Measurements from ENCODE around the gene PFDN2. TPM values are rescaled to one million over a fixed set of nuclear protein-coding genes. Genes with fewer than 3 reads are reported as not detected.

The PFDN2 gene
- total and polyA plus RNA-seq, 10 of the 15 experiments (the other 5 are each of a cell fraction or from before 2014, with no cell fraction given): 30.0 to 141 (median 80.5) TPM

- H3K4me2 ChIP-seq (ENCODE audit: control insufficient read depth, insufficient read depth): no peak overlapping the region
- no peak overlapping the region for H3K27ac ChIP-seq (ENCODE audit: control insufficient read depth, insufficient read depth)
- SMC1A ChIA-PET (ENCODE audit: uncharacterized antibody, unreplicated experiment): interaction anchor here (1.0 kb wide), 1 partner anchor 92 kb away, joined by 3 read pairs; no protein-coding TSS in a partner anchor
- no peaks in the 10 kb centered on the region for H3K9me3 ChIP-seq (replicated peaks; ENCODE audit: control insufficient read depth, insufficient read depth, low read length)
- no peaks in the 10 kb centered on the region for H3K36me3 ChIP-seq (ENCODE audit: control insufficient read depth in 2 of 2, insufficient read depth in 2 of 2, low read length in 1 of 2)
- no peaks in the 10 kb centered on the region for H4K20me1 ChIP-seq (ENCODE audit: control insufficient read depth, insufficient read depth)
- DNase-seq (ENCODE audit: low read depth, low spot score) (no peak), ATAC-seq (no peak), FAIRE-seq (no peak)
- no peak overlapping the region for H3K4me3 ChIP-seq
- H3K27me3 ChIP-seq (replicated peaks in 1 of 2; ENCODE audit: control insufficient read depth in 2 of 2, insufficient read depth in 2 of 2, low read length in 1 of 2): no peaks in the 10 kb centered on the region
- RAD21 ChIA-PET (ENCODE audit: unreplicated experiment): interaction anchor here (1.0 kb wide), 1 partner anchor 8 kb away, joined by 3 read pairs; no protein-coding TSS in a partner anchor
- H2AFZ ChIP-seq (ENCODE audit: control insufficient read depth, low read depth, low read length): no peak overlapping the region
- TF ChIP-seq MEF2A (IDR thresholded peaks at IDR 0.05; ENCODE audit: insufficient read depth, low read depth, low read length): no peak
- no peak for TF ChIP-seq HDGF (IDR thresholded peaks at IDR 0.05)
- no peak for TF ChIP-seq IRF5 (IDR thresholded peaks at IDR 0.05; ENCODE audit: borderline replicate concordance)
- TF ChIP-seq DPF2 (IDR thresholded peaks at IDR 0.05): no peak
- TF ChIP-seq CEBPZ (IDR thresholded peaks at IDR 0.05; ENCODE audit: low read depth, low read length): no peak
- no peak for TF ChIP-seq RELB (IDR thresholded peaks at IDR 0.05; ENCODE audit: low read depth)
- POLR2A ChIA-PET: no interaction called here
- H3K4me1 ChIP-seq (ENCODE audit: control insufficient read depth, insufficient read depth, low read length): peaks cover 9% of the 10 kb centered on the region
- BruUV-seq (replicated peaks): no TSS peak
- CTCF ChIA-PET: interaction anchor here (1.0 to 1.4 kb wide), 2 partner anchors 17 to 19 kb away, joined by 3 to 4 read pairs; partner anchors contain the start of gene ARHGAP30
- 14% methylated on average over 3 of the region's 3 CpGs for WGBS (ENCODE audit: insufficient coverage, insufficient replicate concordance, low lambda C conversion rate, missing lambda C conversion rate)
- no peaks in the 10 kb centered on the region for H3K79me2 ChIP-seq (ENCODE audit: control insufficient read depth, insufficient read depth, low read length)
- in situ Hi-C loops (cut with MboI): no loop called here
- intact Hi-C loops (cut with micrococcal nuclease; ENCODE audit: unreplicated experiment): no loop called here
- H3K9ac ChIP-seq (ENCODE audit: control insufficient read depth, insufficient read depth, low read length): no peak overlapping the region
Measured at GRCh38 chr1:161088587-161089110, 29.2 kb downstream of the PFDN2 start.
